Head of caudate nucleus (tissue), 42 donors: ENCODE measurements around the gene CEACAM3.
"Not testable (repeated sequence)": the region's sequence is repeated elsewhere in the genome, so short reads cannot be mapped to it uniquely, and the experiment has no call there.

Experiments used
- DNase-seq, 42 donors: peaks; one replicate each; pipeline versions ENCODE4 v3.0.0 to v3.0.0-alpha.2; 2020 to 2021; ENCODE audit warnings: mixed read lengths in 7 of 42
- intact Hi-C: fragments of 100-400 bp; cut with DNase I; formaldehyde crosslinking; loops from one replicate; pipeline ENCODE4 v1.15.0; 2022

CEACAM3 gene

GRCh38 chr19:41796362-41796761, at the start of gene CEACAM3:
TSS of gene CEACAM3 (plus strand) at chr19:41796587. CDS start at chr19:41796678, 91 bp downstream.
- DNase-seq = no peak
- intact Hi-C loops = no loop called here

DNA sequence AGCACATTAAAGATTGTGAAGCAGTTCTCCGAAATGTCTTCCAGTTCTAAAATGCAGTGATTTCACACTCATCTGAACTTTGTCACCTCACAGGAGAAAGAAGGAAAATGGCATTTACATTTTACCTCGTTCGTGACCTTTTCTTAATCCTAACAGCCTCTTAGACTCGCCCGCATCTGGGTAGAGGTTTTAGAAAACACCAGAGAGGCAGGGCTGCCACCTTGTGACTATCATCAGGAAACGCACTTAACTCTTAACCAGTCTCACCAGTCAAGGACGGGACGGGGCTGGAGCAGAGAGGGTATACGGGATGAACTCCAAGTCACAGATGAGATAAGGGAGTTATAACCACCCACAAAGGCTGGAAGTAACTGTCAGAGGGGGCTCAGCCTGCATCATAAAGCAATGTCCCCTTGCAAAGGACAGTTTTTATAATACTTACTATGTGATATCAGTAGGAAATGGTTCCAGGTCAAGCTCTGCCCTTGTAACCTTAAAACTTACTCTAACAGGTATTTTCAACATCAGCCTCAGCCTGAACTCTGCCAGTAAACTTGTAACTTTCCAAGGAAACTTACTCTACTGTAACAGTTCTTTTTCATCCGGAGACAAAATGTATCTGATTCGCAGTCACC, 49.7 kb upstream of the CEACAM3 start:
- peak in 41 of 42 donors; percentile 13 to 77 (median 40) for DNase-seq
- intact Hi-C loops = no loop called here

- intact Hi-C loops = no loop called here
- no peak for DNase-seq
These were observed 48.4 kb upstream of the CEACAM3 start for GRCh38 chr19:41748012-41748411.

DNA sequence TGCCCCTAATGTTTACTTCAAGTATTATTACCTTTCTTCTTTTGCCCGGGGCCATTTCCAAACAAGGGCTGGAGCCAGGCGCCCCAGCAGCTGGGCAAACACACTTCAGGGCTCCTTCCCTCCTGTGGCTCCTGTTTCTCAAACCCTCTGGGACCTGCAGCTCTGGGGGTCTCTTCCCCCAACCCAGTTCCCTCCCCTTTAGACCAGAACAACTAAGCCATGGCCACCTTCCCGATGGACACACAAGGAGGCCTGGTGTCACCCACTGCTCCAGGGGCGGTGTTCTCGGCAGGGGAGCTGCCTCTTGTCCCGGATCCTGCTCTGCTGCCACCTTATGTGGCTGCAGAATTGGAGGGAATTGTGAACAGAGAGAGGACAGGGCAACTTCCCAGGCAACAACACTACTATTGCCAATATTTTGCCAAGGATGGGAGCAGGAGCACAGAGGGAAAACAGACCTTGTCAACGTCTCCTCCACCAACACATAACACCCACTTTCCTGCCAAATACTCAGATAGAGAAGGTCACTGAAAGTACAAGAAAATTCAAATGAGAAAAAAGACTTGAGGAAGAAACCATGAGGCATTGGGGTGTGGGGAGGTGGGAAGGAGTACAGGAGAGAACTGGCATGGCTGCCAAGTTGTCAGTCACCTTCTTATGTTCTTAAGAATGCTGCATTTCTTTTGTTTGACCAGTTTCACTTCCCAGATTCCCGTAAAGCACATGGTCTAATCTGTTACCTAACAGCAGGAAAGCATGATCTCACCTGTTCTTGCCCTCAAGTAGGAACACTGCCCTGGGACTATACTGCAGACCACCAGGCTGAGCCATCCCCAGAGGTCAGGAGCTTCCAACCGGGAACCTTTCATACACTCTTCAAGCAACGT, 45.9 kb upstream of the CEACAM3 start:
- peak in 29 of 42 donors; percentile 3 to 82 (median 39) for DNase-seq
- intact Hi-C loops = not testable (repeated sequence)

DNA sequence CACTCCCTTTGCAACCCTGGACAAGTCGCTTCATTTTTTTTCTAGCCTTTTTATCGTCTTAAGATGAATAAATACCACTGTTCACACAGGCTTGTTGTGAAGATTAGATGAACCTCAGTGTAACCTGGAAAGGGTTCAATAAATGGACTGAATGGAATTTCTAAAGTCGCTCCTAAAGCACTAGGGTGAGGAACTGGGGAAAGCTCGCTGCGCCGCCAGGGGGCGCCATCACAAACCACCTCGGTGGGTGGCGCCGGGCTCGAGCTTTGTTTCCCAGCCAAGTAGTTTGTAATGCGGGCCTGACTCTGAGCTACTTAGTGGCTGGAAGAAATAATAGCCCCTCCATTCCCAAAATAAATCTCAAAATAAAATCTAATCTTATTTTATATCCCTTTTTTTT, 43.2 kb upstream of the CEACAM3 start:
- DNase-seq = peak in 34 of 42 donors; percentile 9 to 72 (median 36)
- intact Hi-C loops = no loop called here

DNA sequence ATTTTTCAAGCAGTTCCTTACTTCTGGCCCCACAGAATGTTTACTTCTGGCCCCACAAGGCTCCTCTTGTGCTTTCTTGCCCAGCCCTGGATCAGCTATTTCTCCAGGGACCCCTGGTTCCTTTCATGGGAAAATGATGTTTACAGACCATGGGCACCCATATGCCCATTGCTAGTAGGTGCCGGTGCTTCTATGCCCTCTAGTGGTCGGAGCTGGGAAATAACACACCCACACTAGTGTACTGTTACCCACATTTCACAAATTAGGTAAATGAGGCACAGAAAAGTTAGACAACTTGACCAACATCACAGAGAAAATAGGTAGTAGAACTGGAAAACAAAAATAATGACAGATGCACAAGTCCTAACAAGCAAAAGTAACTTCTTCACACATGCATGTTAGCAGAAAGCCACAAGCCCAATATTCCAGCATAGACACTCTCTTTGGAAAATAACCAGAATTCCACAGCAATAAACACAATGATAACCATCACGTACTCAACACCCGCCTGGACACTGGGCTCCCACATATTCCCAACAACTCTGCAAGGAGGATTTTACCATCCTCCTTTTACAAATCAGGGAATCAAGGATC, 42.4 kb upstream of the CEACAM3 start:
- peak in 39 of 42 donors; percentile 13 to 83 (median 47) for DNase-seq

GRCh38 chr19:41755328-41755913, 41.0 kb upstream of the CEACAM3 start, which contains the start of gene CEACAM6:
TSS of gene CEACAM6 (plus strand) at chr19:41755530. CDS start at chr19:41755639, 109 bp downstream.
- intact Hi-C loops = no loop called here
- DNase-seq = no peak

More for the DNA sequence above, 42.4 kb upstream of the CEACAM3 start:
- intact Hi-C loops = no loop called here

DNA sequence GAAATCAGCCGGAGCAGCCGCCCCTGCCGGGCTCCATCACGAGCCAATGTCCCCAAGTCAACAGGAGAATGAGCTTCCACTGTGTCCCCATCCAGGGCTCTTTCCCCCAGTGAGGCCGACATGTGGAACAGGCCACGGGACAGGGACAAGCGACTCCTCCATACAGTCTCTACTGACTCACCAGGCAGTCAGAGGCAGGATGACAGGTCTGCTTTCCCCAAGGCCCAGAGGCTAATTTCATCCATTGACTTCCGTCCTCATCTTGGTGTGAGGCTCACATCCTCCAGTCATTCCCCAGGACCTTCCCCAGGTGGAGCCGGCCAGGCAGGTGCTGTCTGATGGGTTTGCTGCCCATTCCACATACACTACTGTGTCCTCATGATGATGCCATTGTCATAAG, 37.5 kb upstream of the CEACAM3 start:
- no peak for DNase-seq
- intact Hi-C loops = no loop called here

DNA sequence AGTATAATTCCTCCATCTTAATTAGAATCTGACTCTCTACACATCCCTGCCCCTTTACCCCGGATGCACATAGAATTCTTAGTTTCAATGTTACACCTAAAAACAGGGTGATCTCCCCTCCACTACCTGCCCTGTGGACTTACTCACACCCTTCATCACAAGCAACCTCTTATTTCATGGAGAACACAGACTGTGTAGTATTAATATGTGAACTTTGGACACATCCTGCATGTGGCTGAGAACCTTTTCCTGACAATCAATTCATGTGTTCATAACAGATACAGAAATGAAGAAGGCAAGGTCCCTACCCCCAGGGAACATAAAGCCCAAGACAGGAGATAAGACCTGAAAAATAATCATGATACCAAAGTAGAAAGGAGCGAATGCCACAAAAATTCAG, 29.3 kb upstream of the CEACAM3 start:
- no peak for DNase-seq
- intact Hi-C loops = no loop called here

GRCh38 chr19:41768105-41768504, 28.3 kb upstream of the CEACAM3 start:
- DNase-seq, intact Hi-C loops: not testable (repeated sequence)

DNA sequence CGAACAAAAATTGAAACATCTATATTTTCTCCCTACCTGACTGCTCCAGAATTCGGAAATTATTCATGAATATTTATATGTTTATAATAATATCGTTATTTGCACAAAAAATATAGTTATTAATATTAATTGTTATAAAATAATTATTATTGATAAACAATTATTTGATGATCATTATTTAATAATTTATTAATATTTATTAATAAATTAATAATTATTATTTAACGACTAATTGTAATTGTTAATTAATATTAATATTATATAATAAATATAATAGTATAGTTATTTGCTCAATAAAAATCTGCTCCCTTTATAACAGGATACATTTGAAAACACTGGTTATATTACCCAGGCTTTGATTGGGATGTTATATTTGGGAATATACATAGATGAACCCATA, 26.8 kb upstream of the CEACAM3 start:
- DNase-seq = no peak
- intact Hi-C loops = no loop called here

DNA sequence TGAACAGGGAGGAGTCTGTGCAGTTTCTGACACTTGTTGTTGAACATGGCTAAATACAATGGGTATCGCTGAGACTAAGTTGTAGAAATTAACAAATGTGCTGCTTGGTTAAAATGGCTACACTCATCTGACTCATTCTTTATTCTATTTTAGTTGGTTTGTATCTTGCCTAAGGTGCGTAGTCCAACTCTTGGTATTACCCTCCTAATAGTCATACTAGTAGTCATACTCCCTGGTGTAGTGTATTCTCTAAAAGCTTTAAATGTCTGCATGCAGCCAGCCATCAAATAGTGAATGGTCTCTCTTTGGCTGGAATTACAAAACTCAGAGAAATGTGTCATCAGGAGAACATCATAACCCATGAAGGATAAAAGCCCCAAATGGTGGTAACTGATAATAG, 25.0 kb upstream of the CEACAM3 start:
- intact Hi-C loops = no loop called here
- no peak for DNase-seq

DNA sequence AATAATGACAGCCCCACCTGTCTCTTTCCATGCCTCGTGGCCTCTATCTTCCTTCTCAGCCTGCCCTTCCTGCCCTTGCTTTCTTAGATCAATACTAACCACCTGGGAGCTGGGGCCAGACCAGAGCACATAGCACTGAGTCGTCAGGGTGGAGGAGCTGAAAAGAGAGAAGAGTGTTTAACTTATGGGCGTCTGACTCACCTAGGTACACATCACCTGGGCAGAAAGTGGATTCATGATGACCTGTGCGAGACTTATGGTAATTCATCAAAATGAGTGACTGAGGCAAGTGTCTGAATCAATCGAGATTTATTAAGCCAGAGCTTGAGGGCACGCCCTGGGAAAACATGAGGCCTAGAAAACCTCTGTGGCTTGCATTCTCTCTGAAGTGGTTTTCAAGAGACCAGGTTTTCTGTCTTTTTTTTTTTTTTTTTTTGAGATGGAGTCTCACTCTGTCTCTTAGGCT, 21.8 kb upstream of the CEACAM3 start:
- intact Hi-C loops = no loop called here
- DNase-seq = no peak

- intact Hi-C loops = no loop called here
- no peak for DNase-seq
These were observed 19.7 kb upstream of the CEACAM3 start for GRCh38 chr19:41776700-41777099.

DNA sequence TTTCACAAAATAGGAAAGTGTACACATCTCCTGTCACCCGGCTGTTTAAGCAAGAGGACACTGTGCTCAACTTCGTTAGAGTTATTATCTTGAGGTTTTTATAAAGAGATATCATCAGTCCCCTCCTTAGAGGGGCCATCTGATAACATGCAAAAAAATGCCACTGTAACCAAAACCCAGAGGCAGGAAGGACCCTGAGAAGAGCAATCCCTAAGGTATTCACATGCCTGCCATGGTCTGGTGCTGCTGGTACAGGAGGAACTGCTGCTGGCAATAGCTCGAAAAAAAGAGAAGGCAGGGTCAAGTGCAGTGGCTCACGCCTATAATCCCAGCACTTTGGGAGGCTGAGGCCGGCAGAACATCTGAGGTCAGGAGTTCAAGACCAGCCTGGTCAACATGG, 12.8 kb upstream of the CEACAM3 start:
- DNase-seq = no peak
- intact Hi-C loops = no loop called here

DNA sequence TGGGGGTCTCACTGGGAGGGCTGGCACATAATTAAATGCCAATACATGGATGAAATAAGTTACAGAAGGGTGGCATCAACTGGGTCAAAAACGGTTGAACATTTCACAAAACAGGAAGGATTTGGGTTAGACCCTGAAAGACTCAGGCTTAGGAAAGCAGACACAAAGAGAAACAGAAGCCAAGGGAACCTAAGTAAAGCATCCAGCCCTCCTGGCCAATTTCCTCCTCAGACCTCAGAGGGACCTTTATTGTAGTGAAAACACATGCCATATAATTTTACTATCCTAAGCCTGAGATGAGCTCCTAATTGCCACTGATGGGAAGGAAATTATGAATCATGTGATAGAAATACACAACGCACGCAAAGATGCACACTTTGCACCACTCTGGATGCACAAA, 12.1 kb upstream of the CEACAM3 start:
- no peak for DNase-seq
- intact Hi-C loops = no loop called here

- intact Hi-C loops = no loop called here
- DNase-seq = no peak
These were observed 11.6 kb upstream of the CEACAM3 start for GRCh38 chr19:41784743-41785142.

DNA sequence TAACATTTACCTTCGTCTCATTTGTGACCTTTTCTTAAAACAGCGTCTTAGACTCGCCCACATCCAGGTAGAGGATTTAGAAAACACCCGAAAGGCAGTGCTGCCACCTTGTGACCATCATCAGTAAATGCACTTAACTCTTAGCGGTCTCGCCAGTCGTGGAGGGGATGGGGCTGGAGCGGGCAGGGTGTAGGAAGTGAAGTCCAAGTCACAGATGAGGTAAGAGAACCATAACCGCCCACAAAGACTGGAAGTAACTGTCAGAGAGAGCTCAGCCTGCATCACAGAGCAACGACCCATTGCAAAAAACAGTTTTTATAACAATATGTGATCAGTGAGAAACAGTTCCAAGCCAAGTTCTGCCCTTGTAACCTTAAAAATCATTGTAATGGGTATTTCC, 10.7 kb upstream of the CEACAM3 start:
- DNase-seq = peak in 40 of 42 donors; percentile 8 to 79 (median 52)
- intact Hi-C loops = no loop called here

DNA sequence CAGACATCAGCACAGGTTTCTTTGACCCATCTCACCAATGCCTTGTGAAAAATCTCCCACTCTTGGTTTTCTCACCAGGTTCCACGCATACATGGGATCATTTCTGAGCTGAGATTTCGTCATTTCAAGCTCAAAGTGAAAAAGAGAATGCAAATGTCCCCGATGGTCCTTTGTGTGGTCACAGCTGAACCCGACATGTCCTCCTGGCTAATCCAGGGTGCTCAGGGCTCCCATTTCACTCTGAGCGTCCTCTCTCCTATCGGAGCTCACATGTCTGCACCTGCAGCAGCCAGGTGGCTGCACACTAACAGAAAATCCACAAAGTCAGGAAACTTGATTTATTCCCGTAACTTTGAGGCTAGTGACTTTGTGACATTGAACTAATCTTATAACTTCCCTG, 9.3 kb upstream of the CEACAM3 start:
- intact Hi-C loops = no loop called here
- DNase-seq = no peak

GRCh38 chr19:41788518-41788917, 7.9 kb upstream of the CEACAM3 start:
- DNase-seq, intact Hi-C loops: not testable (repeated sequence)
